Cardiac septum (tissue), 1 donor: ENCODE measurements around the gene MICAL2. TPM values are rescaled to one million over a fixed set of nuclear protein-coding genes. Genes with fewer than 3 reads are reported as not detected.
"Not testable (repeated sequence)": the region's sequence is repeated elsewhere in the genome, so short reads cannot be mapped to it uniquely, and the experiment has no call there.

Source experiments
- DNase-seq: peaks from one replicate; pipeline ENCODE4 v3.0.0-alpha.2; 2020; ENCODE audit warnings: low spot score
- intact Hi-C: fragments of 100-400 bp; cut with DNase I; formaldehyde crosslinking; loops from one replicate; pipeline ENCODE4 v1.14.0; 2022
- total RNA-seq: library from RNA; stranded (reverse); fragmentation: NEBNext Ultra II Directional; extraction: Animal tissue kit (Norgen Biotek cat#: 25700); gene quantifications from one replicate; pipeline ENCODE4 v1.2.1, GENCODE V29; 2021
- donor health status: DM: no; HTN: no; CAD: no.

MICAL2 gene
- total RNA-seq, 1 donor from 2014 or later, result 98.7 TPM

DNA sequence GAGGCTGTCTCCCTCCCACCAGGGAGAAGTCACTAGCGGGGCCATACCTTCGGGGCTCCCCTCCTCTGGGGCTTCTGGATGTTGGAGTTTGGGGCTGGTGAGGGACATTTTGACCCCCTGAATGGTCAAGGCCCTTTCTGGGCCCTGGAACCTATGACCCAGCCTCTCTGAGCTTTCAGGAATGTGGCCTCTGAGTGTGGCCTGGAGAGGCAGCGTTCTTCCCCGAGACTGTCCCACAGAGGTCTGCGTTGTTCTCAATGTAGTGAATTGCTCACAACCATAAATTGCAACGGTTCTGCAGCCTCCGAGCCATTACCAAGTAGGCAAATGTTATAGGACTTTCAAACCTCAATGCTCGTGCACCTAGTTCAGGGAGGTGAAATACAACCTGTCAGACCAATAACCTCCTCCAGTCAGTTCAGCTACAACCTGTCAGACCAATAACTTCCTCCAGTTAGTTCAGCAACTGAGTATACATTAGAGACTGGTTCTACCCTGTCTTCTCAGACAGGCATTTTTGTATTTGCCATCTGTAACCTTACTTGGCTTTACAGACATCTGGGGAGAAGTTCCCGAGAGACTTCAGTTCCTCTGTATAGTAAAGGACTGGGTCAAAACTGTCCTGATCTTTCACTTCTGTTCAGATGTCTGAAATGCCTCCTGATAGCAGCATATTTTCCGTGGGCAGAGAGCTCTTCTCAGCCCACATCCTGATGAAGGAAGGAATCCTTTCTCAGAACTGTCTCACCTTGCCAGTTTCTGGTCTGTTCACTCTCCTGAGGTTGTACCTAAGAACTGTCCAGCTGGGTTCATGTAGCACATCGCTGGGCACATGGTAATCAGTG lies 34.2 kb downstream of the MICAL2 start:
- DNase-seq, result no peak
- intact Hi-C loops, result no loop called here

- intact Hi-C loops, DNase-seq: not testable (repeated sequence)
These were observed 36.3 kb downstream of the MICAL2 start for GRCh38 chr11:12146678-12147077.

GRCh38 chr11:12147827-12148226 lies 37.4 kb downstream of the MICAL2 start:
- DNase-seq, result no peak
- intact Hi-C loops, result no loop called here

DNA sequence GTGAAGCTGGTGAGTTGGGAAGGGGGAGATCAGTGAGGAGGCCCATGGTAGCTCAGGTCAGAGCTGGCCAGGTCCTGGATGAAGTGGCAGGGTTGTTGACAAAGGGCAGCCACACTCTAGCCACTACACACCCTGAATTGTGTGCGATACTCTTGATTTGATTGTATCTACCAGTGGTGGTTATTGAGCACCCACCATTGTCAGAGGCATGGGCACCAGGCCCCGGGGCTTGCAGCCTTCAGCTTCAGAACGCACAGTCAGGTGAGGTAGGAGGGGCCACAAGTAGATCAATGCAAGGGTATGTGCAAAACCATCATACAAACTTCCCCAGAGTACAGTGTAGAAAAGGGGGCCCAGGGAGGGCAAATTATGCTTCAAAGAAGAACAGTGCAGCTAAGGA lies 38.1 kb downstream of the MICAL2 start:
- intact Hi-C loops, result no loop called here
- DNase-seq, result no peak

- intact Hi-C loops, result no loop called here
- DNase-seq, result no peak
These were observed 38.5 kb downstream of the MICAL2 start for GRCh38 chr11:12148882-12149281.

- intact Hi-C loops, result no loop called here
- DNase-seq, result no peak
These were observed 39.4 kb downstream of the MICAL2 start for GRCh38 chr11:12149672-12150225.

DNA sequence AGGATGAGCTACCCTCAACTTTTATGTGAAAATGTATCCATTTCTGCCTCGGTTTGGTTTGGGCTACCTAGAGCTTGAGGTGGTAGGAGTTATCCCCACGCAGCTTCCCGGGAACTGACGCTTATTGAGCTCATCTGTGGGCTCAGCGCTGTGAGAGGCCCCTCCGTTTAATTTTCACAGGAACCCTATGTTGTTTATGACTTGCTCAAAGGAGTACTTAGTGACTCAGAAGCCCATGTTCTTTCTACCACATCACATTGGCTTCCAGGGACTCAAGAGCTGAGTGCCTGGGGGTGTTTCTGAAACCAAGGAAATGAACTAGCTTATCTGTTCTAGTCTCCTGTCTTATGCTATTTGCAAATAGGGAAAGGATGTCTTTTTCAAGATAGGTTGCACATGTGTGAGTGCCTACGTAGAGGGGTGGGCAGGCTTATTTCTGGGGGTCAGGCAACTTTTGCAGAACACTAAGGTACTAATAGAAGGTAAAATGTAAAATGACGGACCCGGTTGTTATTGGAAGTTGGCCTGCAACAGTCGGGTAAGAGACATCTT lies 40.5 kb downstream of the MICAL2 start:
- intact Hi-C loops, result no loop called here
- no peak for DNase-seq

- intact Hi-C loops, result no loop called here
- no peak for DNase-seq
These were observed 41.9 kb downstream of the MICAL2 start for GRCh38 chr11:12152321-12152720.

DNA sequence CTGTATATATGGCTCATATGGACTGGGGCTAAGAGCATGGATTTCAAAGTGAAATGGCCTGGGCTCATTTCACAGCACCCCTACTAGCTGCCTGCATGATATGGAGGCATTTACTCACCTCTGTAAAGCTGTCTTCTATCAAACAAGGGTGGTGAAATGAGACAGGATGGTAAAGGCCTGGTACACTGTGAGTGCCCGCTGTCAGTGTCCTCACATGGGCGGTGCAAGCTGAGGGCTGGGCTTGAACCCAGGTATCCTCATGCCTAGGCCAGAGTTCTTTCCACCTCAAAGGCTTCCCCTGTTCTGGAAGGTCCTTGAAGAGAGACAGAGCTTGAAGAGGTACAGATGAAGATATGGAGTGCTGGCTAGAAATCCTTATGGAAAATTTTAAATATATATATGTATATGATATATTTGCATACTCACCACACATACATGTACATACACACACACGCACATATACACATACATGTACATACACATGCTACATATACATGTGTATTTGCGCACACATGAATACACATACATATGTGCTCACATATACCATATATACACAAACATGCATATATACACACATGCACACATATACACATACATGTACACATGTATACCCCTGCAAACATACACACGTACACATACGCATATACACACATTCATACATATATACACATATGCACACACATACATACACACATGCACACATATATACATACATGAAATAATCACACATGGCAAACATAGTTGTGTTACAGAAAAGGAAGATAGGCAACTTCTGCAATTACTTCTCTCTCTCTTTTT lies 44.7 kb downstream of the MICAL2 start:
- no peak for DNase-seq
- intact Hi-C loops, result loop anchor here (5.0 kb wide), 2 partner anchors 53 to 82 kb away; no protein-coding TSS in a partner anchor

DNA sequence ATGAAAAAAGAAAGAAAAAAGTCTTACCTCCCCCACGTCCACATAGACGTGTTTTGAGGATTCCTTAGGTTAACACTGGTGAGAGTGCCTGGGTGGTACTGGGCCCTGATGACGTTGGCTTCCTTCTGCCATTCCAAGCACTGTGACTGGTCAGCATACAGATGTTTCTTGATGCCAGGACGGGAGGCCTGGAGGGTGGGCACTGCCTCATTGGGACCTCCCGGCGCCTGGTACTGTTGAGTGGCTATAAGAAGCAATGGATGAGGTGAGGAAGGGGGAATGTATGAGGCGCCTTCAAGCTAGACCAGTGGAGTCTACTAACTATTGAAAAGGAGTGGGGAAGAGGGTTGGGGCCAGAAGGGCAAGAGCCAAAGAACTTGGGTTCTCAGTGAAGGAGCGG lies 45.3 kb downstream of the MICAL2 start:
- intact Hi-C loops, result loop anchor here (5.0 kb wide), 2 partner anchors 53 to 82 kb away; no protein-coding TSS in a partner anchor
- DNase-seq, result no peak

- DNase-seq, result no peak
- intact Hi-C loops, result loop anchor here (5.0 kb wide), 2 partner anchors 54 to 81 kb away; no protein-coding TSS in a partner anchor
These were observed 46.1 kb downstream of the MICAL2 start for GRCh38 chr11:12156301-12157140.

GRCh38 chr11:12157241-12157661 lies 46.9 kb downstream of the MICAL2 start:
- intact Hi-C loops, result loop anchor here (5.0 kb wide), 2 partner anchors 55 to 80 kb away; no protein-coding TSS in a partner anchor
- no peak for DNase-seq

- no peak for DNase-seq
- intact Hi-C loops, result loop anchor here (5.0 kb wide), 2 partner anchors 57 to 78 kb away; no protein-coding TSS in a partner anchor
These were observed 48.5 kb downstream of the MICAL2 start for GRCh38 chr11:12158909-12159308.

DNA sequence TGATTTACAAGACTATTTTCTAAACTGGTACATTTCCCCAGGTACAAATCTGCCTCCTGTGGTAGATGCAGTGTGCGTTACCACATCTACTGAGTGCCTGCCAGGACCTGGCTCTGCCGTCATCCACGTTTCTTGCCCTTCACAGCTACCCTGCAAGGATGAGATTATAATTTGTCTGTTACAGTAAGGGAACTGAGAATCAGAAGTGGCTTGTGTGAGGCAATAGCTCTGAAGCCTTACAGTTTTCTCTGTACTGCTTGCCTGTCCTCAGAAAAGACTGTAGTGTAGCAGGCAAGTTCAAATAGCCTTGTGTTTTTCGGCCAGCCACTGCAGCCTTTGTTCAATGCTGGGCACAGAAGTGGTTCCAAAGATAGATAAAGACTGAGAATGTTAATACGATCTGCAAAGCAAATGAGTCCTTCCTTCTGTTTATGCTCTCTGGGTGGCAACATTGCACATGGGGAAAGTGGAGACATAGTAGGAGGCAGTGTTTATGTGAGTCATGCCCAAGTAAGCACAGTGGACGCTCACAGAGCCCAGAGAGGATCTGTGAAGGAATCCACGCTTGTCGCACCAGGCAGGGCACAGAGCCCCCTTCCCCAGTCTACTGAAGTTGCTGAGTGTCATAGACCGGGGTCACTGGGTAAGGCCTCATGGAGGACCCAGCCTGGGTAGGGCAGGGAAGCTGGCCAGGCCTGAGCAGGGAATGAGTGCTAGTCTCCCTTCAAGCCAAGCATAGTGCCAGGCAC lies 49.1 kb downstream of the MICAL2 start:
- intact Hi-C loops, result loop anchor here (5.0 kb wide), 4 partner anchors 57 to 78 kb away; no protein-coding TSS in a partner anchor
- DNase-seq, result no peak

GRCh38 chr11:12160231-12160630 lies 49.8 kb downstream of the MICAL2 start:
- intact Hi-C loops, result loop anchor here (5.0 kb wide), 2 partner anchors 62 to 73 kb away; no protein-coding TSS in a partner anchor
- DNase-seq, result no peak

- intact Hi-C loops, result loop anchor here (5.0 kb wide), 2 partner anchors 62 to 73 kb away; no protein-coding TSS in a partner anchor
- no peak for DNase-seq
These were observed 50.3 kb downstream of the MICAL2 start for GRCh38 chr11:12160680-12161079.

- DNase-seq, result no peak
- intact Hi-C loops, result loop anchor here (5.0 kb wide), 2 partner anchors 61 to 74 kb away; no protein-coding TSS in a partner anchor
These were observed 50.7 kb downstream of the MICAL2 start for GRCh38 chr11:12161137-12161536.
